HG02759 (cell line): ENCODE results near the gene FUT6.
"Not testable (repeated sequence)": the region's sequence is repeated elsewhere in the genome, so short reads cannot be mapped to it uniquely, and the experiment has no call there.

Experiments
- ATAC-seq: cut with Tn5 transposase; IDR thresholded peaks from one replicate; pipeline ENCODE4 v1.9.1; 2021; ENCODE audit warnings: mild to moderate bottlenecking, moderate library complexity; ENCODE audit not compliant: unreplicated experiment

Gene FUT6

GRCh38 chr19:5857203-5858081 lies 17.9 kb upstream of the FUT6 start:
- no peak for ATAC-seq

- not testable (repeated sequence) for ATAC-seq
Measured at GRCh38 chr19:5855151-5855550, 15.6 kb upstream of the FUT6 start.

- ATAC-seq: not testable (repeated sequence)
Measured at GRCh38 chr19:5854121-5854520, 14.6 kb upstream of the FUT6 start.

- ATAC-seq: no peak
Measured at GRCh38 chr19:5851302-5851701, 11.8 kb upstream of the FUT6 start, which contains the start of gene FUT3. Gene FUT3 (minus strand): TSS chr19:5851449.

- ATAC-seq: no peak
Measured at GRCh38 chr19:5850743-5851293, 11.3 kb upstream of the FUT6 start.

GRCh38 chr19:5850189-5850588 lies 10.7 kb upstream of the FUT6 start:
- no peak for ATAC-seq

- ATAC-seq: not testable (repeated sequence)
Measured at GRCh38 chr19:5848621-5849020, 9.1 kb upstream of the FUT6 start.

- ATAC-seq: not testable (repeated sequence)
Measured at GRCh38 chr19:5847846-5848245, 8.3 kb upstream of the FUT6 start.

GRCh38 chr19:5844456-5845433 lies 5.2 kb upstream of the FUT6 start:
- no peak for ATAC-seq

GRCh38 chr19:5843295-5843927 lies 3.9 kb upstream of the FUT6 start:
- no peak for ATAC-seq

- not testable (repeated sequence) for ATAC-seq
Measured at GRCh38 chr19:5841735-5842111, 2.2 kb upstream of the FUT6 start.

- no peak for ATAC-seq
Measured at GRCh38 chr19:5838353-5839064, 993 bp downstream of the FUT6 start.

GRCh38 chr19:5837761-5838352 lies 1.6 kb downstream of the FUT6 start:
- no peak for ATAC-seq

GRCh38 chr19:5832527-5833216 lies 6.8 kb downstream of the FUT6 start:
- ATAC-seq: no peak

GRCh38 chr19:5832061-5832460 lies 7.4 kb downstream of the FUT6 start:
- ATAC-seq: no peak

- ATAC-seq: no peak
Measured at GRCh38 chr19:5831159-5831558, 8.3 kb downstream of the FUT6 start.

- ATAC-seq: no peak
Measured at GRCh38 chr19:5829567-5830310, 9.8 kb downstream of the FUT6 start.
